HUES48 (cell line): ENCODE results near the gene GPSM3.
"Not testable (repeated sequence)": the region's sequence is repeated elsewhere in the genome, so short reads cannot be mapped to it uniquely, and the experiment has no call there.

Experiments used
- H3K27ac ChIP-seq: one replicate; pipeline ENCODE4 v1.7.0; 2013; ENCODE audit warnings: low read depth, low read length, inconsistent platforms
- H3K27me3 ChIP-seq: 2 replicates; pipeline ENCODE4 v1.6.1; 2013; ENCODE audit warnings: mild to moderate bottlenecking, low read length; ENCODE audit not compliant: control insufficient read depth, insufficient read depth
- H3K36me3 ChIP-seq: 2 replicates; pipeline ENCODE4 v1.6.1; 2013; ENCODE audit warnings: low read length; ENCODE audit not compliant: control insufficient read depth, insufficient read depth
- H3K4me1 ChIP-seq: 2 replicates; pipeline ENCODE4 v1.6.1; 2013; ENCODE audit warnings: mild to moderate bottlenecking, low read length; ENCODE audit not compliant: control insufficient read depth, insufficient read depth
- H3K4me3 ChIP-seq: 2 replicates; pipeline ENCODE4 v1.5.1; 2013; ENCODE audit warnings: mild to moderate bottlenecking, low read depth, low read length
- H3K9ac ChIP-seq: 2 replicates; pipeline ENCODE4 v1.6.1; 2013; ENCODE audit warnings: mild to moderate bottlenecking, low read depth, low read length, moderate library complexity
- H3K9me3 ChIP-seq: 2 replicates; pipeline ENCODE4 v1.6.1; 2013; ENCODE audit warnings: low read length; ENCODE audit not compliant: control insufficient read depth, insufficient read depth

Gene GPSM3

DNA sequence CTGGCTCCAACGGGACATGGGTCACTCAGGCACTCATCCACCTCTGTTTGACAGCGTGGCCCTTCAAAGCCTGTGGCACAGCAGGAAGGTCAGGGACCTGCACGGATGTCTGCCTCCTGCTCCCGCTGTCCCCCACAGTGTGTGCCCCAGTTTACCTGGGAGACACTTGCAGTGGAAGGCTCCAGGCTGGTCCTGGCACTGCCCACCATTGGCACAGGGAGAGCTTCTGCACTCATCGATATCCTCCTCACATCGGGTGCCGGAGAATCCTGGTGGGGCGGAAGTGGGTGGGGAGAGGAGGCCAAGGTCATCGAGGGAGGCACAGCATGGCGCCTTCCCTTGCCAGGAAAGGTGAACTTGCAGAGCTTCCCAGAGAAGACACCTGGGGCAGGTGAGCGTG lies 24.6 kb upstream of the GPSM3 start:
- Histone ChIP-seq H3K9me3 (no peaks in the 10 kb centered on the region), H3K36me3 (no peaks in the 10 kb centered on the region), H3K4me1 (no peaks in the 10 kb centered on the region), H3K27ac (no peak overlapping the region), H3K4me3 (no peak overlapping the region), H3K27me3 (no peaks in the 10 kb centered on the region), H3K9ac (no peak overlapping the region)

DNA sequence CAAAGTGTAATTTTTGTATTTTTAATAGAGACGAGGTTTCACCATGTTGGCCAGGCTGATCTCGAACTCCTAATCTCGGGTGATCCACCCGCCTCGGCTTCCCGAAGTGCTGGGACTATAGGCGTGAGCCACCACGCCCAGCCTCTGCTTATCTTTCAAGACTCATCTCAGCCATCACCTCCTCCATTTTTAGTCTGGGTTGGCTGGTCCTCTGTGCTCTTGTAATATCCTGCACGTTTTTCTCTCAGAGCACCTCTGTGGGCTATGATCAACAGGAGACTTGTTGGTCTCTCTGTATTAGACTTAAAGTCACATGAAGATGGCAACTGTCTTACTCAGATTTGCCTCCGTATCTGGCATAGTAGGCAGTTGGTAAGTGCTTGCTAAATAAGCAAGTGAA lies 23.8 kb upstream of the GPSM3 start:
- no peaks in the 10 kb centered on the region for H3K27me3 ChIP-seq
- H3K9ac ChIP-seq = no peak overlapping the region
- H3K9me3 ChIP-seq = no peaks in the 10 kb centered on the region
- no peaks in the 10 kb centered on the region for H3K36me3 ChIP-seq
- H3K4me3 ChIP-seq = no peak overlapping the region
- no peaks in the 10 kb centered on the region for H3K4me1 ChIP-seq
- H3K27ac ChIP-seq = no peak overlapping the region

DNA sequence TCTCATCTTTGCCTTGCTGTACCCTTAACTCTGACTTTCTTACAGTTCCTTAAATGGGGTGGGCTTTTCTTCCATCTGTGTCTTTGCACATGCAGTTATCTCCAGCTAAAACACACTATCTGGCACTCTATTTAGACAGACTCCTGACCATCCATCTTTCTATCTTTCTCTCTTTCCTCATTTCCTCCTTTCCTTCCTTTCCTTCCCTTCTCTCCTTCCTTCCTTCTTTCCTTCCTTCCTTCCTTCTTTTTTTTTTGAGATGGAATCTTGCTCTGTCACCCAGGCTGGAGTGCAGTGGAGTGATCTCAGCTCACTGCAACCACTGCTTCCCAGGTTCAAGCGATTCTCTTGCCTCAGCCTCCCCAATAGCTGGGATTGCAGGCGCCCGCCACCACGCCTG lies 23.2 kb upstream of the GPSM3 start:
- H3K27me3 ChIP-seq = no peaks in the 10 kb centered on the region
- no peaks in the 10 kb centered on the region for H3K9me3 ChIP-seq
- H3K36me3 ChIP-seq = no peaks in the 10 kb centered on the region
- H3K9ac ChIP-seq = no peak overlapping the region
- H3K27ac ChIP-seq = no peak overlapping the region
- no peak overlapping the region for H3K4me3 ChIP-seq
- H3K4me1 ChIP-seq = no peaks in the 10 kb centered on the region

DNA sequence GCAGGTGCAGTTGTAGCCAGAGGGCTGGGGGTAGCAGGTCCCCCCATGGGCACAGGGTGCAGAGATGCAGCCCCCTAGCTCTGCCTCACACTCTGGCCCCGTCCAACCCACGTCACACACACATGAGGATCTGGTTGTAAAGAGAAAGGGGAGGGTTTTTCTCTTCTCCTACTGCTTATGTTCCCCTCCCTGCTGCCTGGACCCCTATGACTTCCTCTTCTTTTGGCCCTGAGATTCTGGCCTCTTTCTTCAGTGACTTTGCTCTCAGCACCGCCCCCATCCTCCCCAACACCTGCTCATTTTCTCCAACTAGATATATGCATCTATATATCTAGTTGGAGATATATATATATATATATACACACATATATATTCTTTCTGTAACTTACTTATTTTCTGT lies 21.7 kb upstream of the GPSM3 start:
- no peaks in the 10 kb centered on the region for H3K36me3 ChIP-seq
- H3K4me1 ChIP-seq = no peaks in the 10 kb centered on the region
- H3K9me3 ChIP-seq = no peaks in the 10 kb centered on the region
- no peaks in the 10 kb centered on the region for H3K27me3 ChIP-seq
- H3K4me3 ChIP-seq = no peak overlapping the region
- H3K27ac ChIP-seq = no peak overlapping the region
- H3K9ac ChIP-seq = no peak overlapping the region

DNA sequence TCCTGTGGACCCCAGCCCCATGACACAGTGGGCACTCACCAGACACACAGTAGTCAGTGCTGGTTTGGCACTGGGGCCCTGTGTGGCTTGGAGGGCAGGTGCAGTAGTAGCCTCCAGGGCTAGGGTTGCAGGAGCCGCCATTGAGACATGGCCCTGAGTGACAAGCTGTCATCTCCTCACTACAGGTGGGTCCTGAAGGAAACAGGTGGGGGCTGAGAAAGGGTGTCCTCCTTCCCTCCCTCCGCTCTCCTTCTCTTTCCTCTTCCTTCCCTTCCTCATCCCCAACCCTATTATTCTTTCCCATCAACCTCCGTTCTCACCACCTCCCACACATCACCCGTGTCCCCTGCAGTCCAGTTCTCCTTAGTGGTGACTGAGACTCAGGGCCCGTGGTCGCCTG lies 21.2 kb upstream of the GPSM3 start:
- H3K4me1 ChIP-seq = no peaks in the 10 kb centered on the region
- no peaks in the 10 kb centered on the region for H3K9me3 ChIP-seq
- no peaks in the 10 kb centered on the region for H3K27me3 ChIP-seq
- H3K9ac ChIP-seq = no peak overlapping the region
- H3K4me3 ChIP-seq = no peak overlapping the region
- H3K27ac ChIP-seq = no peak overlapping the region
- H3K36me3 ChIP-seq = no peaks in the 10 kb centered on the region

DNA sequence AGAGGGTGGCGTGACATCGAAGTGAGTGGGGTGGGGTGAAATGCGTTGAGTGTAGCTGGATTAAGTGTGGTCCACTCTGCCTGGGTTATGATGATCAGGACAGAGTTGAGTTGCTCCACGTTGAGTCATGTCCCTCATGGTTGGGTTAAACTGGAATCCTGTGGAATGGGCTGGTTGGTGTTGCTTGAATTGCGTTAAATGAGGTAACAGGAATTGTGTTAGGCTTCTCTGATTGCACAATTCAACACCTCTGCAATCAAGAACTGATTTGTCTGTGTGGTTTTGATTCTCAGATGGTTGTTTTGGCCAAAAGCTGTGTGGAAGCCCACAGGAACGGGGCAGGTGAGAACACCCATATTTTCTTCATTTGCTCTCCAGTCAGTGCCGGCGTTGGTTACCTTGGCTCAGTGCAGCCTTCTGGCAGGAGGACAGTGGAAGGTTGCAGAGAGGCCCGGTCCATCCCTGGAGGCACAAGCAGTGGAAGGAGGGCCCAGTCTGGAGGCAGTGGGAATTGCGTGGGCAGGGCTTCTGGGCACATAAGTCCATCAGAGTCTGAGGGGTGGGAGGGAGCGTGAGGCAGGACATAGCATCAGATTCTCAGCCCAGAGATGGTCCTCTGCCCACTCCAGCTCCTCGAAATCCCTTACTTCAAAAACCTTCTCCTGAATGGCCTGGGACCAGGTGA lies 19.8 kb upstream of the GPSM3 start:
- Histone ChIP-seq H3K27ac (no peak overlapping the region), H3K36me3 (no peaks in the 10 kb centered on the region), H3K4me1 (no peaks in the 10 kb centered on the region), H3K27me3 (no peaks in the 10 kb centered on the region), H3K9ac (no peak overlapping the region), H3K9me3 (no peaks in the 10 kb centered on the region), H3K4me3 (no peak overlapping the region)

DNA sequence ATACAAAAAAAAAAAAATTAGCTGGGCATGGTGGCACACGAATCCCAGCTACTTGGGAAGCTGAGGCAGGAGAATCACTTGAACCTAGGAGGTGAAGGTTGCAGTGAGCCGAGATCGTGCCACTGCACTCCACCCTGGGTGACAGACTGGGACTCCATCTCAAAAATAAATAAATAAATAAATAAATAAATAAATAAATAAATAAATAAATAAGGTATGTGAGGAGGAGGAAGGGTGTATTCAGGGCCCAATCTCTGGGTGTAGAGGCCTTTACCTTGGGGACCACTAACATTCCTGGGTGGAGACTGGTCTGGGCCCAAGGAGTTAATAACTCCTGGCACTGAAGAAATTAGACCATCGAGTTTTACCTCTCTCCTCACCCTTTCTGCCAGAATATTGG lies 19.0 kb upstream of the GPSM3 start:
- H3K36me3 ChIP-seq, H3K9ac ChIP-seq, H3K27me3 ChIP-seq, H3K27ac ChIP-seq, H3K9me3 ChIP-seq, H3K4me3 ChIP-seq, H3K4me1 ChIP-seq: not testable (repeated sequence)

DNA sequence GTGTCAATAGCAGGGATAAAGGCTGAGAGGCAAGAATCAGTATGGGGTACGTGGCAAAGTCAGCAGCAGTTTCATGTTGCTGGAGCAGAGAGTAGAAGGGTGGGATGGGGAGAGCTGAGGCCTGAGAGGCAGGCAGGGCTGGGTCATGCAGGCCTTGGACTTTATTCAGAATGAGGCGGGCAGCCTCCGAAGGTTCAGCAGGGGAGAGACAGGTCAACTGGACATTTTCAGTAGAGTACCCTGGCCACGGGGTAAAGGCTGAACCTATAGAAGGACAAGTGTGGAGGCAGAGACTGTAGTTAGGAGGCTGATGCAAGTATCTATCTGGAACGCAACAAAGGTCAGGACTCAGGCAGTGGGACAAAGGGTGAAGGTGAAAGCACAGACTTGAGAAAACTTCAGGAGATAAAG lies 17.8 kb upstream of the GPSM3 start:
- Histone ChIP-seq H3K36me3 (no peaks in the 10 kb centered on the region), H3K27me3 (no peaks in the 10 kb centered on the region), H3K9ac (no peak overlapping the region), H3K4me3 (no peak overlapping the region), H3K9me3 (no peaks in the 10 kb centered on the region), H3K4me1 (no peaks in the 10 kb centered on the region), H3K27ac (no peak overlapping the region)

DNA sequence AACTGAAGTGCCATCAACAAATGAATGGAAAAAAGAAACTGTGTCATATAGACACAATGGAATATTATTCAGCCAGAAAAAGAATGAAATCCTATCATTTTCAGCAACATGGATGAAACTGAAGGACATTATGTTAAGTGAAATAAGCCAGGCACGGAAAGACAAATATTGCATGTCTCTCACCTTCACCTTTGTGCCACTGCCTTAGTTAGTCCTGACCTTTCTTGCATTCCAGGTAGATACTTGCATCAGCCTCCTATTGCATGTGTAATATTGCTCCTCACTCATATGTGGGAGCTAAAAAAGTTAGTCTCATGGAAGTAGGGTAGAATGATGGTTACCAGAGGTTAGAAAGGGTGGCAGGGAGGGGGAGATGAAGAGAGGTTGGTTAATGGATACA lies 16.6 kb upstream of the GPSM3 start:
- Histone ChIP-seq H3K4me3 (no peak overlapping the region), H3K27me3 (no peaks in the 10 kb centered on the region), H3K9me3 (no peaks in the 10 kb centered on the region), H3K9ac (no peak overlapping the region), H3K27ac (no peak overlapping the region), H3K36me3 (no peaks in the 10 kb centered on the region), H3K4me1 (no peaks in the 10 kb centered on the region)

DNA sequence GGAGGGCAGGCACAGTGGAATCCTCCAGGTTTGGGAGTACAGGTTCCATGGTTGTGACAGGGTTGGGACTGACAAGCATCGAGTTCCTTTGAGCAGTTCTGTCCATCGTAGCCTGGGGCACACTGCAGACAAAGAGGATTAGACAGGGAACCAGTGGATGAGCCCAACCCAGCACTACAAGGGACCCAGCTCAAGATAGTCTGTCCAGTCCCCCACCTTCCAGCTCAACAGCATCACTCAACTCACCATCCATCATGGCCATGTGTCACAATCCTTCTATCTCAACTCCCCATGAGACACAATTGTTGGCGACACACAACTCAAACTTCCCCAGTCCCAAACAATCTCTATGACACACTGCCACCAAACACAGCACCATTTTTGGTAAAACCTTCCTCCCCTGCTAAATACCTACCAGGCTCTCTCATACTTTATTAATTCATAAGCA lies 11.8 kb upstream of the GPSM3 start:
- H3K4me1 ChIP-seq = no peaks in the 10 kb centered on the region

DNA sequence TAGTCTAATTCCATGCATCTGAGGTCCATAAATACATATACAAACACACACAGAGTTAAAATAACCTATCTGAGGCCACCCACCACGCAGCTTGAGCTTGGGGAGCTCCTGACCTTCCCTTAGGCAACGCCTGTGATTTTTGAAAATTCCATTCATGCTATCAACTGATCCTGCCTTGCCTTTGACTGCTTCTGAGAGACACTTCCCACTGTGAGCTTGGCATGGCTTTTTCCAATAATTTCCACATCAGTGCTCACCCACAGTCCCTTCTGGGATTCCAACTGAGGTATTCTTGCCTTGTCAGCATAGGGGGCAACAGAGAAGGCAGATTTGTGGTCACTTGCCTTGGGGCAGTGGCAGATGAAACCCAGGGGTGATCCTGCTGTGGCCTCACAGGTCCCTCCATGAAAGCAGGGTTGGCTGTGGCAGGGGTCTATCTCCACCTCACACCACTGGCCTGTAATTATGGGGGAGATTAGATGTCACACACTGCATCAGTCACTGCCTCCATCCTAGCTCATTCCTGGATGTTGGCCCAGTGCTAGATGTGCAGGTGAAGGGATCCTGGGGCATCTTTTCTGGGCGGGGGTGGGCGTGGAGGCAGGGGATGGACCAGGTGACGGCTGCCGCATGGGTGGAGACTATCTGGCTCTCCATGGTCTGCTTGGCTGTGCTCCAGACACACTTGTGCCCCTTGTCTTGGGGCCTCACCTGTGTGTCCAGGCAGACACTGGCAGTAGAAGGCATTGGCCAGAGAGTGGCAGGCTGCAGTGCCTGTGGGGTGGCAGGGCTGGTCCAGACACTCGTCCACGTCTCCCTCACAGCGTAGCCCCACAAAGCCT lies 11.2 kb upstream of the GPSM3 start:
- Histone ChIP-seq H3K9me3 (no peaks in the 10 kb centered on the region), H3K4me3 (no peak overlapping the region), H3K9ac (no peak overlapping the region), H3K27me3 (no peaks in the 10 kb centered on the region), H3K27ac (no peak overlapping the region), H3K4me1 (no peaks in the 10 kb centered on the region), H3K36me3 (no peaks in the 10 kb centered on the region)

More for the DNA sequence above, 11.8 kb upstream of the GPSM3 start:
- Histone ChIP-seq H3K4me3 (no peak overlapping the region), H3K27me3 (no peaks in the 10 kb centered on the region), H3K36me3 (no peaks in the 10 kb centered on the region), H3K27ac (no peak overlapping the region), H3K9ac (no peak overlapping the region), H3K9me3 (no peaks in the 10 kb centered on the region)
